HK-2 (cell line): ENCODE results near the gene NPFFR2.
A peak's percentile ranks its signal among the peaks of the same experiment; 100 is the strongest.
"Not testable (repeated sequence)": the region's sequence is repeated elsewhere in the genome, so short reads cannot be mapped to it uniquely, and the experiment has no call there.

ENCODE experiments used
- DNase-seq: peaks from one replicate; pipeline ENCODE4 v3.0.0-alpha.2; 2018; ENCODE audit not compliant: unreplicated experiment

The NPFFR2 gene

GRCh38 chr4:72111863-72112262 is 80.1 kb downstream of the NPFFR2 start:
- DNase-seq, result no peak

DNA sequence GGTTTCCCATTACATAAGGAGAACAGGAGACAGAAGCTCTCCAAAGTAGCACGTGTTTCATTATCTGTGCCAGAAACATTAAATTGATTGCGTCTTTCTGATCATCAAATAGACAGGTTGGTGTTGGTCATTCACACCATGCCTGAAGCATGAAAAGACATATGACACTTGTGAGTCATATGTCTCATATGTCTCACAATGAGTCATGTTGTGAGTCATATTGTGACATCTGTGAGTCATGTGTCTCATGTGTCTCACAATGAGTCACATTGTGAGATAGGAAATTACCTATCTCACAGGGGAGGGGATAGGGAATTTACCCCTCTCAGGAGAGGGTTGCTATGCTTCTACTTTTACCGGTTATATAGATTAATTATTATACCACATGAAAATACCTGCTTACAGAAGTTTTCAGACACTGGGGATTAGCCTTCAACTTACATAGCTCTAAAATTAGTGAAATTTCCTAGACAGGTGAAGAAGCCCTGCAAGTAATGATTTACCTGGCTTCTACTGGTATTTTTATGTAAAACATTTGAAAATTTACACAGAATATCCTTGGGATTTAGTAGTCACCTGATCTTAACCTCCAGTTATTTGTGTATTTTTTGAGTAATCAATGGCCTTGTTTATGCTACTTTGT is 80.8 kb downstream of the NPFFR2 start:
- DNase-seq, result peak; percentile 22

- no peak for DNase-seq
Observed at GRCh38 chr4:72118017-72118416, 86.2 kb downstream of the NPFFR2 start.

DNA sequence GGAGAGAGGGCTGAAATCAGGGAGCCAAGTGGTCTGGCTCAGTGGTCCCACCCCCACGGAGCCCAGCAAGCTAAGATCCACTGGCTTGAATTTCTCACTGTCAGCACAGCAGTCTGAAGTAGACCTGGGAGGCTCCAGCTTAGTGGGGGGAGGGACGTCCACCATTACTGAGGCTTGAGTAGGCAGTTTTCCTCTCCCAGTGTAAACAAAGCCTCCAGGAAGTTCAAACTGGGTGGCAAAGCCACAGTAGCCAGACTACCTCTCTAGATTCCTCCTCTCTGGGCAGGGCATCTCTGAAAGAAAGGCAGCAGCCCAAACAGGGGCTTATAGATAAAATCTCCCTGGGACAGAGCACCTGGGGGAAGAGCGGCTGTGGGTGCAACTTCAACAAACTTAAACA is 88.1 kb downstream of the NPFFR2 start:
- DNase-seq, result no peak

- no peak for DNase-seq
Observed at GRCh38 chr4:72128741-72129140, 96.9 kb downstream of the NPFFR2 start.

DNA sequence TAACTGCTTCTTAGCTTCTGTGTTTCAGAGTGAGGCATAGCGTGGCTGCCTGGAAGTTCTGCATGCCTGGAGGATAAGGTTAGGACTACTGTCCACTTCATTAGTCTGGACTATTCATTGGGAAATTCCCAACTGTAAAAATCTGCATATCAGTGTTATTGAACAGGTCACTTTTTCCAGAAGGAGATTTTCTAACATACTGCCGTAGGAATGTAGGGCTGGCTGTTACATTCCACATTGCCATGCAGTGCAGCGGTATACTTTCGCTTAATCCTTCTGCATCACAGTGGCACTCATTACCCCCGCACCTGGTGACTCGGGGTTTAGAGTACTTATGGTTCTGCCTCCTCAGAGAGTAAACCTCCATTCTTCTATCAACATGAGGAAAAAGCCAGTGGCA is 104.6 kb downstream of the NPFFR2 start:
- peak; percentile 49 for DNase-seq

- DNase-seq, result not testable (repeated sequence)
Observed at GRCh38 chr4:72139997-72140396, 108.2 kb downstream of the NPFFR2 start.

DNA sequence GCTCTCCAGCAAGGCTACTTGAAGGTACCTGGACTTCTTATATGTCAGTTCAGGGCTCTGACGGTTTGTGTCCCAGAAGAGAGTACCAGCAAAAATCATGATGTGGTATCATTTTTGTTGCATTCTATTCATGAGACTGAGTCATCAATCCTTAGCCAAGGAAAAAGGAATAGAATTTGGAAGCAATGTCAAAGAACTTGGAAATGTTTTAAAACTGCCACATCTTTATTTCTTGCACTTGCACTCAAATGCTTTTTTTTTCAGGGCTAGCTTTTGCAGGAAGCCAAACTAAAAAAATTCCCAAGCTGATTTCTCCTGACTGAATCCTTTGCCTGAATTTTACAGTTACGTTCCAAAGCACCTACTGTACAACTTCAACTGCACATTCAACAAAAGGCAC is 112.4 kb downstream of the NPFFR2 start:
- DNase-seq, result no peak

- DNase-seq, result no peak
Observed at GRCh38 chr4:72152731-72153130, 120.9 kb downstream of the NPFFR2 start.

DNA sequence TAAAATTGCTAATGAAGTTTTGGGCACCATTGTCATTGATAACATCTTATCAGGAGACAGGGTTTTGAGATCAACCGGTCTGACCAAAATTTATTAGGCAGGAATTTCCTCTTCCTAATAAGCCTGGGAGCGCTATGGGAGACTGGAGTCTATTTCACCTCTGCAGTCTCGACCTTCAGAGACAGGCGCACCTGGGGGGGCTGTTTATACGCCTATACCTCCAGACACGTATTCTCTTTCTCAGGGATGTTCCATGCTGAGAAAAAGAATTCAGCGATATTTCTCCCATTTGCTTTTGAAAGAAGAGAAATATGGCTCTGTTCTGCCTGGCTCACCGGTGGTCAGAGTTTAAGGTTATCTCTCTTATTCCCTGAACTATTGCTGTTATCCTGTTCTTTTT is 121.8 kb downstream of the NPFFR2 start:
- DNase-seq, result not testable (repeated sequence)

- DNase-seq, result not testable (repeated sequence)
Observed at GRCh38 chr4:72169285-72169684, 137.5 kb downstream of the NPFFR2 start.

- no peak for DNase-seq
Observed at GRCh38 chr4:72169861-72170260, 138.1 kb downstream of the NPFFR2 start.

GRCh38 chr4:72171761-72172160 is 140.0 kb downstream of the NPFFR2 start:
- no peak for DNase-seq

DNA sequence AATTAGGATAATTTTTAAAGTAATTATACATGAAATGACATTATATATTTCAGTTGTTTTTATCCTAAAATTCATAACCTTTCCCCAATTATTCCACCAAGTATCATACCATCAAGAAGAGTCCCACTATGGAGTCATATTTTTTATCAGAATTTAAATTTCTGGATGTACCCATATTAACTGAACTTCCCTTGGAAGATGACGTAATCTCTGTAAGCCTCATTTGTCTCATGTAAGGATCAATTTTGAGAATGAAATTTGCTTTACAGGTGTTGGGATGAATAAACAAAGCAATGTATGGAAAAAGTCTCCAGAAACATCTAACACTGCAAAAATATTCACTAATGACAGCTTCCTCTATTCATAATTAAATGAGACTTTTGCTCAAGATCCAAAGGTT is 147.5 kb downstream of the NPFFR2 start:
- DNase-seq, result no peak

- DNase-seq, result no peak
Observed at GRCh38 chr4:72186714-72187113, 154.9 kb downstream of the NPFFR2 start.

DNA sequence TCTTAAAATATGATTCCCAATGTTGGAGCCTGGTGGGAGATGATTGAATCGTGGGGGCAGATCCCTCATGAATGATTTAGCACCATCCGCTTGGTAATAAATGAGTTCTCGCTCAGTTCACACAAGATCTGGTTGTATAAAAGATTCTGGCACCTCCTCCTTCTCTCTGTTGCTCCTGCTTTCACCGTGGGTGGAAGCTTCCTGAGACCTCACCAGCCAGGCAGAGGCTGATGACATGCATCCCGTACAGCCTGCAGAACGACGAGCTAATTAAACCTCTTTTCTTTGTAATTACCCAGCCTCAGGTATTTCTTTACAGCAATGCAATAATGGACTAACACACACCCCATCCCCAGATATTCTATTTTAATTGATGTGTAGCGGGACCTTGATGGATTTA is 162.2 kb downstream of the NPFFR2 start:
- no peak for DNase-seq

- DNase-seq, result no peak
Observed at GRCh38 chr4:72194453-72194852, 162.7 kb downstream of the NPFFR2 start.
